IMR-90 (cell line): ENCODE measurements around the gene LRP5.

ENCODE experiments used
- CEBPB ChIP-seq: IDR thresholded peaks from 2 replicates; pipeline ENCODE4 v1.6.1; 2012; ENCODE audit warnings: low read depth, low read length, improper control_type of control experiment
- FOS ChIP-seq: fragments of 150-350 bp; IDR thresholded peaks from 2 replicates; pipeline ENCODE4 v1.6.1; 2016; ENCODE audit warnings: low read depth, low read length
- MAFK ChIP-seq: IDR thresholded peaks from 2 replicates; pipeline ENCODE4 v1.6.1; 2012; ENCODE audit warnings: low read depth, low read length, improper control_type of control experiment
- POLR2A ChIP-seq: IDR thresholded peaks from 2 replicates; pipeline ENCODE4 v1.6.1; 2012; ENCODE audit warnings: mild to moderate bottlenecking, low read depth, low read length
- RAD21 ChIP-seq: IDR thresholded peaks from 2 replicates; pipeline ENCODE4 v1.6.1; 2012; ENCODE audit warnings: low read length, improper control_type of control experiment
- TF ChIP-seq, protein P1 (sequence below): conservative IDR thresholded peaks from 2 replicates; pipeline ENCODE4 v1.5.1; 2012; ENCODE audit warnings: mild to moderate bottlenecking, low read depth, low read length, improper control_type of control experiment

DNA sequence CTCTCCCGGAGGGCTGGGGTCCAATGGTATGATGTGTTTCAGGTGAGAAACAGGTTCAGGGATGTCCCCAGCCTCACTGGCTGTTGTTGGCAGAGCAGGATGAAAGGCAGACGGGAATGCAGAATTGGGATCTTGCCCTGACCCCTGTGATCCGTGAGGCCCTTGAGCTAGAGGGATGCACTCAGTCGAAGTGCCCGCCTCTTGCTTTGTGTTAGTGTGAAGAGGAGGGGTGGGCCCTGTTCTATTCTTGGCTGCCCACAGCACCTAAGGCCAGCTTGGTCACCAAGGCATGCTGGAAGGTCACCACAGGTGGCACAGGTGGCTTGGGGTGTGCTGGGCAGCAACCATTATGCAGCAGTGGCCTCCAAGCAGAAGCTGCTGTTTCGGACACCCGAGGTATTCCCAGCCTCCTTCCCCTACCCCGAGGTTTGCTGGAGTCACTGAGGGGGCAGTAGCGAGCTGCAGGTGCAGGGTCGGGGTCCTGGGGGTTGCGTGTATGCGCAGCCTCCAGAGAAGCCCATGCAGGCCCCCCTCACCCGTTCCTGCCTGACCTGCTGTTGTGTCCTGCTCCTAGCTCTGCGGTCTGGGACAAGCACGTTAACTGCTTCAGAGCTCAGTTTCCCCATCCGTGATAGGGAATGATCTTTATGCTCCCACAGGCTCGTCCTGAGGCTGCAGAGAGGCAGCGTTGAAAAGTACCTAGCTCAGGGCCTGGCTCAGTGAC is 13.0 kb downstream of the LRP5 start:
- TF ChIP-seq, protein P1, sequence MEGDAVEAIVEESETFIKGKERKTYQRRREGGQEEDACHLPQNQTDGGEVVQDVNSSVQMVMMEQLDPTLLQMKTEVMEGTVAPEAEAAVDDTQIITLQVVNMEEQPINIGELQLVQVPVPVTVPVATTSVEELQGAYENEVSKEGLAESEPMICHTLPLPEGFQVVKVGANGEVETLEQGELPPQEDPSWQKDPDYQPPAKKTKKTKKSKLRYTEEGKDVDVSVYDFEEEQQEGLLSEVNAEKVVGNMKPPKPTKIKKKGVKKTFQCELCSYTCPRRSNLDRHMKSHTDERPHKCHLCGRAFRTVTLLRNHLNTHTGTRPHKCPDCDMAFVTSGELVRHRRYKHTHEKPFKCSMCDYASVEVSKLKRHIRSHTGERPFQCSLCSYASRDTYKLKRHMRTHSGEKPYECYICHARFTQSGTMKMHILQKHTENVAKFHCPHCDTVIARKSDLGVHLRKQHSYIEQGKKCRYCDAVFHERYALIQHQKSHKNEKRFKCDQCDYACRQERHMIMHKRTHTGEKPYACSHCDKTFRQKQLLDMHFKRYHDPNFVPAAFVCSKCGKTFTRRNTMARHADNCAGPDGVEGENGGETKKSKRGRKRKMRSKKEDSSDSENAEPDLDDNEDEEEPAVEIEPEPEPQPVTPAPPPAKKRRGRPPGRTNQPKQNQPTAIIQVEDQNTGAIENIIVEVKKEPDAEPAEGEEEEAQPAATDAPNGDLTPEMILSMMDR, result no peak
- TF ChIP-seq POLR2A (no peak), MAFK (no peak), CEBPB (no peak), FOS (no peak), RAD21 (no peak)
